Head of caudate nucleus (tissue), 42 donors: ENCODE results near the gene PRRC2B.
"Not testable (repeated sequence)": the region's sequence is repeated elsewhere in the genome, so short reads cannot be mapped to it uniquely, and the experiment has no call there.

ENCODE experiments used
- DNase-seq, 42 donors: peaks; one replicate each; pipeline versions ENCODE4 v3.0.0 to v3.0.0-alpha.2; 2020 to 2021; ENCODE audit warnings: mixed read lengths in 7 of 42
- intact Hi-C: fragments of 100-400 bp; cut with DNase I; formaldehyde crosslinking; loops from one replicate; pipeline ENCODE4 v1.15.0; 2022

The PRRC2B gene

DNA sequence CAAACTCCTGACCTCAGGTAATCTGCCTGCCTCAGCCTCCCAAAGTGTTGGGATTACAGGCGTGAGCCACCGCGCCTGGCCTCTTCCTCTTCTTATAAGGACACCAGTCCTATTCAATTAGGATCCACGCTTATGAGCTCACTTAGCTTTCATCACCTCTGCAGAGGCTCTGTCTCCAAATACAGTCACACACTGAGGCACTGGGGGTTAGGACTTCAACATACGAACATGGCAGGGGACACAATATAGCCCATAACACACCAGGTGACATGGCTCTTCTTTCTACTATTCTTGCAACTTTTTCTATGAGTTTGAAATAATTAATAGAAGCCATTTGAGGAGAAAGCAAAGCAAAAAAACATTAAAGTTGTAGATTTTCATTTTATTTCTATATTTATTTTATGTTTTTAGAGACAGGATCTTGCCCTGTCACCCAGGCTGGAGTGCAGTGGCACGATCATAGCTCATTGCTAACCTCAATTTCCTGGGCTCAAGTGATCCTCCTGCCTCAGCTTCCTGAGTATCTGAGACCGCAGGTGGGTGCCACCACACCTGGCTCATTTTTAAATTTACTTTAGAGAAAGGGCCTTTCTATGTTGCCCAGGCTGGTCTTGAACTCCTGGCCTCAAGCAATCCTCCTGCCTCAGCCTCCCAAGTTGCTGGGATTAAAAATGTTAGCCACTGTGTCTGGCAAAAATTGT is 145.5 kb downstream of the PRRC2B start:
- DNase-seq, result no peak
- intact Hi-C loops, result no loop called here

GRCh38 chr9:131543141-131543540 is 149.3 kb downstream of the PRRC2B start:
- intact Hi-C loops, result no loop called here
- DNase-seq, result no peak

GRCh38 chr9:131545003-131545785 is 151.3 kb downstream of the PRRC2B start, which contains the start of gene PRRT1B:
Gene PRRT1B, plus strand, starts transcription at chr9:131545523. Its CDS starts 93 bp downstream, at chr9:131545616.
- no peak for DNase-seq
- intact Hi-C loops, result no loop called here

DNA sequence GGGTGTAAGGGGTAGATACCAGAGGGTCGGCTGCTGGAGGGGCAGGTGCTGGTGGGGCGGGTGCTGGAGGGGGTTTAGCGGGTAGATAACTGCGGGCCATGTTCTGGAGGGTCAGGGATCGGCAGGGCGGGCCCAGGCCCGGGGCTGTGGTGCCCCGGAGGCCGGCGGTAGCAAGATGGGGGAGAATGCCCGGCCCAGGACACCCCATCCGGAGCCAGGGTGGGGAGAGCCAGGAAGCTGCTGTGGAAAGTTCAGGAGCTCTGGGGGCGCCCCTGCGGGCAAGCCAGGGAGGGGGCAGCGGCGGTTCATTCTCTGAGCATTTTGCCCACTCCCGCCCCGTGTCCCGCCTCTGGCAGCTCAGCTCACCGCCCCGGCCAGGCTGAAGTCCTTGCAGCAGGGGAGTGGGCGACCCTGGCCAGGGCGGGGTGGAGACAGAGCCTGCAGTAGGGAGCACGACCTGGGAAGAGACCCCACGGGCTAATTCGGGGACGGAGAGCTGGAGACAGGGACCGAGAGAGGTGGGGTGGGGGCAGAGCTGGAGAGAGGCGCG is 152.0 kb downstream of the PRRC2B start:
- intact Hi-C loops, result no loop called here
- DNase-seq, result no peak

GRCh38 chr9:131546336-131547084 is 152.6 kb downstream of the PRRC2B start:
- DNase-seq, result peak in 1 of 42 donors; percentile 26

DNA sequence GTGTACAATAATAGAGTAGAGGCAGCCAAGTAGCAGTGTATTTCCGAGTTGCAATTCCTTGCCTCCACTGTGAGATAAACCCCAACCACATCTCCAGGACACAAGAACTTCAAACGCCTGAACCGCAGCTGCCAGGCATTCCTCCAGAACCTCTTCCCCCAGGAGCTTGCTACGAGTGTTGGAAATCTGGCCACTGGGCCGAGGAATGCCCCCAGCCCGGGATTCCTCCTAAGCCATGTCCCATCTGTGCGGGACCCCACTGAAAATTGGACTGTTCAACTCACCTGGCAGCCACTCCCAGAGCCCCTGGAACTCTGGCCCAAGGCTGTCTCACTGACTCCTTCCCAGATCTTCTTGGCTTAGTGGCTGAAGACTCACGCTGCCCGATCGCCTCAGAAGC is 155.3 kb downstream of the PRRC2B start:
- DNase-seq, intact Hi-C loops: not testable (repeated sequence)

More at GRCh38 chr9:131546336-131547084, 152.6 kb downstream of the PRRC2B start:
- intact Hi-C loops, result no loop called here
